Measurements from ENCODE around the gene CLCN2. TPM values are rescaled to one million over a fixed set of nuclear protein-coding genes. Genes with fewer than 3 reads are reported as not detected.

The CLCN2 gene
- total and polyA plus RNA-seq, 12 donors, result 7.5 to 27.8 (median 14.9) TPM

GRCh38 chr3:184405075-184406030 lies 43.9 kb upstream of the CLCN2 start:
- no peak for DNase-seq
- no peaks in the 10 kb centered on the region for H3K27me3 ChIP-seq
- intact Hi-C loops (cut with DNase I), result no loop called here
- H3K36me3 ChIP-seq (replicated peaks in 1 of 2), result no peaks in the 10 kb centered on the region
- no peak overlapping the region for H3K27ac ChIP-seq
- H3K9me3 ChIP-seq (replicated peaks in 1 of 3), result no peaks in the 10 kb centered on the region
- WGBS, 4 donors, result 76 to 83% (median 81%) methylated on average over 18 to 20 of the region's 20 CpGs
- no peak overlapping the region for H3K4me3 ChIP-seq
- H3K4me1 ChIP-seq (replicated peaks in 1 of 2), result no peaks in the 10 kb centered on the region
- no peak for TF ChIP-seq CTCF (IDR thresholded peaks at IDR 0.05)
- TF ChIP-seq POLR2A (IDR thresholded peaks at IDR 0.05), result no peak

DNA sequence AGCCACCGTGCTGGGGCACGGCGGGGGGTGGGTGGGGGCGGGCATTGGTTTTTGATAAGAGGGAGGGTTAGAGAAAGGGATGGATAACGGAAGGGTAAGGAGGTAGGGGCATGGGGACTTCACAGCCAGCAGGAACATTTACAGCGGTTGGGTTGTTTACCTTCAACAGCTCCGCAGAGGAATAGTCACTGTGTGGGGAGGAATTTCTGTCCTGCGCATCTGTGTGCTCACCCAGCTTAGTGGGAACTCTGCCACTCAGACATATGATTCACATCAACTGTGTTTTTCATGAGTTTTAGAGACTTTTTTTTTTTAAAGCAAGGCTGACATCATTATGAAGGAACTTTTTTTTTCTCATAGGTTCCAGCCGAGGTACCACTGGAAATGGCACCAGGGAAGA lies 38.0 kb upstream of the CLCN2 start:
- Histone ChIP-seq H3K27ac (no peak overlapping the region), H3K27me3 (no peaks in the 10 kb centered on the region), H3K4me1 (replicated peaks in 1 of 2) (no peaks in the 10 kb centered on the region), H3K4me3 (no peak overlapping the region), H3K9me3 (replicated peaks in 1 of 3) (no peaks in the 10 kb centered on the region), H3K36me3 (replicated peaks in 1 of 2) (no peaks in the 10 kb centered on the region)
- intact Hi-C loops (cut with DNase I), result loop anchor here in 1 of 2 donors (10.0 kb wide), 1 partner anchor 385 kb away; no protein-coding TSS in a partner anchor
- DNase-seq, result peak in 2 of 7 donors; percentile 50 to 61
- 19 to 32% (median 25%) methylated on average over 9 of the region's 9 CpGs for WGBS, 4 donors
- no peak for TF ChIP-seq CTCF (IDR thresholded peaks at IDR 0.05)
- no peak for TF ChIP-seq POLR2A (IDR thresholded peaks at IDR 0.05)

DNA sequence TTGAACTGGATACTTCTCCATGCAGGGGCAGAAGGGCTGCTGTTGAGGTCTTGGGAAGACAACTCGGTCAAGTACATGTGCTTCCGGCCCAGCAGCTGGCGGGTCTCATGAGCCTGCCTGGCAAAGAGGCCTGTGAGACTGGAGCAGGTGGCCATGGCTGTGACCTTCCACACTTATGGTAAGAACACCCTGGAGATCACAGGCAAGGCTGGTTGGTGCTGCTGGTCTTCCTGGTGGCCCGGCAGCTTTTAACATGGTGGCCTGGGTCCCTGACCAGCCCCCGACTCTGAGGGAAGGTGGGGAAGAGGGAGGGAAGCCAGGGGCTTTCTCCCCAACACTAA lies 33.9 kb upstream of the CLCN2 start:
- WGBS, 4 donors, result 82 to 88% (median 84%) methylated on average over 4 to 5 of the region's 5 CpGs
- Histone ChIP-seq H3K27me3 (no peaks in the 10 kb centered on the region), H3K9me3 (replicated peaks in 1 of 3) (no peaks in the 10 kb centered on the region), H3K36me3 (replicated peaks in 1 of 2) (no peaks in the 10 kb centered on the region), H3K27ac (no peak overlapping the region), H3K4me3 (no peak overlapping the region), H3K4me1 (replicated peaks in 1 of 2) (no peaks in the 10 kb centered on the region)
- intact Hi-C loops (cut with DNase I), result loop anchor here in 1 of 2 donors (10.0 kb wide), 1 partner anchor 390 kb away; no protein-coding TSS in a partner anchor
- no peak for DNase-seq
- TF ChIP-seq CTCF (IDR thresholded peaks at IDR 0.05) (no peak), POLR2A (IDR thresholded peaks at IDR 0.05) (no peak)

- DNase-seq, result no peak
Observed at GRCh38 chr3:184391266-184391665, 29.9 kb upstream of the CLCN2 start.

More at GRCh38 chr3:184391266-184391665, 29.9 kb upstream of the CLCN2 start:
- H3K4me1 ChIP-seq (replicated peaks in 1 of 2), result no peaks in the 10 kb centered on the region
- H3K4me3 ChIP-seq, result no peak overlapping the region
- no peaks in the 10 kb centered on the region for H3K9me3 ChIP-seq (replicated peaks in 1 of 3)
- H3K27me3 ChIP-seq, result no peaks in the 10 kb centered on the region
- TF ChIP-seq CTCF (IDR thresholded peaks at IDR 0.05), result no peak
- no peak for TF ChIP-seq POLR2A (IDR thresholded peaks at IDR 0.05)
- H3K27ac ChIP-seq, result no peak overlapping the region
- intact Hi-C loops (cut with DNase I), result loop anchor here in 1 of 2 donors (10.0 kb wide), 1 partner anchor 394 kb away; no protein-coding TSS in a partner anchor
- WGBS, 4 donors, result 78 to 95% (median 87%) methylated on average over 3 of the region's 3 CpGs
- no peaks in the 10 kb centered on the region for H3K36me3 ChIP-seq (replicated peaks in 1 of 2)

Measured in adrenal gland (tissue), 12 donors.